Measurements from ENCODE around the gene RCN1.

Gene RCN1

GRCh38 chr11:32131321-32131720, 40.4 kb downstream of the RCN1 start:
- in situ Hi-C loops (cut with HindIII; ENCODE audit: low pct_unique_long_range_greater_than_20kb, low sequenced_read_pairs), result no loop called here
- TF ChIP-seq JUND (IDR thresholded peaks at IDR 0.05; ENCODE audit: low read depth), result no peak
- no peak for DNase-seq (ENCODE audit: low read depth in 1 of 2, low spot score in 1 of 2)

GRCh38 chr11:32136657-32137056, 45.8 kb downstream of the RCN1 start:
- DNase-seq (ENCODE audit: low read depth in 1 of 2, low spot score in 1 of 2), result no peak
- in situ Hi-C loops (cut with HindIII; ENCODE audit: low pct_unique_long_range_greater_than_20kb, low sequenced_read_pairs), result no loop called here
- TF ChIP-seq JUND (IDR thresholded peaks at IDR 0.05; ENCODE audit: low read depth), result no peak

GRCh38 chr11:32137263-32137662, 46.4 kb downstream of the RCN1 start:
- no peak for DNase-seq (ENCODE audit: low read depth in 1 of 2, low spot score in 1 of 2)
- in situ Hi-C loops (cut with HindIII; ENCODE audit: low pct_unique_long_range_greater_than_20kb, low sequenced_read_pairs), result no loop called here
- no peak for TF ChIP-seq JUND (IDR thresholded peaks at IDR 0.05; ENCODE audit: low read depth)

- no peak for DNase-seq (ENCODE audit: low read depth in 1 of 2, low spot score in 1 of 2)
- in situ Hi-C loops (cut with HindIII; ENCODE audit: low pct_unique_long_range_greater_than_20kb, low sequenced_read_pairs), result no loop called here
- no peak for TF ChIP-seq JUND (IDR thresholded peaks at IDR 0.05; ENCODE audit: low read depth)
Observed at GRCh38 chr11:32137869-32138268, 47.0 kb downstream of the RCN1 start.

- no peak for TF ChIP-seq JUND (IDR thresholded peaks at IDR 0.05; ENCODE audit: low read depth)
- in situ Hi-C loops (cut with HindIII; ENCODE audit: low pct_unique_long_range_greater_than_20kb, low sequenced_read_pairs), result no loop called here
- DNase-seq (ENCODE audit: low read depth in 1 of 2, low spot score in 1 of 2), result no peak
Observed at GRCh38 chr11:32138902-32139301, 48.0 kb downstream of the RCN1 start.

- no peak for DNase-seq (ENCODE audit: low read depth in 1 of 2, low spot score in 1 of 2)
- in situ Hi-C loops (cut with HindIII; ENCODE audit: low pct_unique_long_range_greater_than_20kb, low sequenced_read_pairs), result no loop called here
- TF ChIP-seq JUND (IDR thresholded peaks at IDR 0.05; ENCODE audit: low read depth), result no peak
Observed at GRCh38 chr11:32139896-32140520, 49.1 kb downstream of the RCN1 start.

GRCh38 chr11:32141745-32142546, 51.1 kb downstream of the RCN1 start:
- in situ Hi-C loops (cut with HindIII; ENCODE audit: low pct_unique_long_range_greater_than_20kb, low sequenced_read_pairs), result no loop called here
- no peak for TF ChIP-seq JUND (IDR thresholded peaks at IDR 0.05; ENCODE audit: low read depth)
- no peak for DNase-seq (ENCODE audit: low read depth in 1 of 2, low spot score in 1 of 2)

GRCh38 chr11:32143378-32143777, 52.5 kb downstream of the RCN1 start:
- in situ Hi-C loops (cut with HindIII; ENCODE audit: low pct_unique_long_range_greater_than_20kb, low sequenced_read_pairs), result no loop called here
- no peak for DNase-seq (ENCODE audit: low read depth in 1 of 2, low spot score in 1 of 2)
- TF ChIP-seq JUND (IDR thresholded peaks at IDR 0.05; ENCODE audit: low read depth), result no peak

GRCh38 chr11:32145282-32145681, 54.4 kb downstream of the RCN1 start:
- in situ Hi-C loops (cut with HindIII; ENCODE audit: low pct_unique_long_range_greater_than_20kb, low sequenced_read_pairs), result no loop called here
- no peak for DNase-seq (ENCODE audit: low read depth in 1 of 2, low spot score in 1 of 2)
- TF ChIP-seq JUND (IDR thresholded peaks at IDR 0.05; ENCODE audit: low read depth), result no peak

- no peak for DNase-seq (ENCODE audit: low read depth in 1 of 2, low spot score in 1 of 2)
- in situ Hi-C loops (cut with HindIII; ENCODE audit: low pct_unique_long_range_greater_than_20kb, low sequenced_read_pairs), result no loop called here
- no peak for TF ChIP-seq JUND (IDR thresholded peaks at IDR 0.05; ENCODE audit: low read depth)
Observed at GRCh38 chr11:32148895-32149294, 58.0 kb downstream of the RCN1 start.

GRCh38 chr11:32149748-32150147, 58.9 kb downstream of the RCN1 start:
- in situ Hi-C loops (cut with HindIII; ENCODE audit: low pct_unique_long_range_greater_than_20kb, low sequenced_read_pairs), result no loop called here
- DNase-seq (ENCODE audit: low read depth in 1 of 2, low spot score in 1 of 2), result no peak
- no peak for TF ChIP-seq JUND (IDR thresholded peaks at IDR 0.05; ENCODE audit: low read depth)

- in situ Hi-C loops (cut with HindIII; ENCODE audit: low pct_unique_long_range_greater_than_20kb, low sequenced_read_pairs), result no loop called here
- no peak for TF ChIP-seq JUND (IDR thresholded peaks at IDR 0.05; ENCODE audit: low read depth)
- DNase-seq (ENCODE audit: low read depth in 1 of 2, low spot score in 1 of 2), result no peak
Observed at GRCh38 chr11:32151027-32151426, 60.2 kb downstream of the RCN1 start.

GRCh38 chr11:32152216-32152615, 61.3 kb downstream of the RCN1 start:
- no peak for DNase-seq (ENCODE audit: low read depth in 1 of 2, low spot score in 1 of 2)
- TF ChIP-seq JUND (IDR thresholded peaks at IDR 0.05; ENCODE audit: low read depth), result no peak
- in situ Hi-C loops (cut with HindIII; ENCODE audit: low pct_unique_long_range_greater_than_20kb, low sequenced_read_pairs), result no loop called here
